GM18505 (cell line): Measurements from ENCODE around the gene TBL1X.
"Not testable (repeated sequence)": the region's sequence is repeated elsewhere in the genome, so short reads cannot be mapped to it uniquely, and the experiment has no call there.

ENCODE experiments used
- ATAC-seq: cut with Tn5 transposase; IDR thresholded peaks from one replicate; pipeline ENCODE4 v1.9.1; 2021; ENCODE audit not compliant: unreplicated experiment
- POLR2A ChIP-seq: IDR thresholded peaks from 4 replicates; pipeline ENCODE4 v1.6.1; 2011; ENCODE audit warnings: borderline replicate concordance; ENCODE audit not compliant: insufficient read depth, insufficient read length; ENCODE audit errors: extremely low read depth

TBL1X gene

DNA sequence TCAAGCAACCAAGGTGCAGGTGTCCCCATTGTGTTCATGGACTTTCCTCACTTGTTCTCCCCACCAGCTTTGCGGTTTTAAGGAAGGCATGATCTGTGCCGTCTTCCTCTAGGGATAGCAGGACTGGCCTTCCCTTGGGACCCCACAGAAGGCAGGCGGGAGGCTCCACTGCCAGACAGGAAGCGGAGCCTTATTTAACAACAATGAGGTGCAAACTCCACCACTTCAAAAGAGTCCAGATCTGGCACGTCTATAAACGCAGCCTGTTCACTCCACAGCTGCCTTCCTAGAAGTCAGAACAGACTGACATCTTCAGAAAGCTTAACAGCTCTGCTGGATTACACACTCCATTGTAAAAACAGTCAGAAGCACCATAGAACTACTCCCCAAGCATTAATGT lies 302.5 kb downstream of the TBL1X start:
- no peak for TF ChIP-seq POLR2A
- ATAC-seq: no peak

DNA sequence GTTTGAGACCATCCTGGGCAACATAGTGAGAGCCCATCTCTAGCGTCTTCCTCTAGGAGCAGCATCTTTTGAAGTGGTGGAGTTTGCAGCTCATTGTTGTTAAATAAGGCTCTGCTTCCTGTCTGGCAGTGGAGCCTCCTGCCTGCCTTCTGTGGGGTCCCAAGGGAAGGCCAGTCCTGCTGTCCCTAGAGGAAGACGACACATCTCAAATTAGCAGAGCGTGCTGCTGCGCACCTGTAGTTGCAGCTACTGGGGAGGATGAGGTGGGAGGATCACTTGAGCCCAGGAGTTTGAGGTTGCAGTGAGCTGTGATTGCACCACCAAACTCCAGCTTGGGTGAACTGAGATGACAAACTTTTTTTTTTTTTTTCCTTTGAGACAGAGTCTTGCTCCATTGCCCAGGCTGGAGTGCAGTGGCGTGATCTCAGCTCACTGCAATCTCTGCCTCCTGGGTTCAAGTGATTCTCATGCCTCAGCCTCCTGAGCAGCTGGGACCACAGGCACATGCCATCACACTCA lies 303.5 kb downstream of the TBL1X start:
- not testable (repeated sequence) for ATAC-seq

DNA sequence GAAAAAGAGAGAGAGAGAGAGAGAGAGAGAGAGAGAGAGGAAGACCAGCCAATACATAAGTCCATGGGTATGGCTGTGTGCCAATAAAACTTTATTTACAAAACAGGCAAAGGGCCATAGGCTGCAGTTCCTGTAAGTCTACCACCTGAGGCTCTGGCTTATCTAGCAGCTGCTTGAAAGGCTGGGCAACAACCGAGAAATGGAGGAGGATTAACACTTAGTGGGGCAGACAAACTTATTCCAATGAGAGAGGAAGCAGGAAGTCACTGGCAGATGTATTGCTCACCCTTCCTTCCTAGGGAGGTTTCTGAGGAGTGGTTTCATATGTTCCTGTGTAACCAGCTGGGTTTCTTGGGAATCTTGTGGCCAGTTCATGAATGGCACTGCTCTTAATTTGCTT lies 305.5 kb downstream of the TBL1X start:
- TF ChIP-seq POLR2A: no peak
- no peak for ATAC-seq

DNA sequence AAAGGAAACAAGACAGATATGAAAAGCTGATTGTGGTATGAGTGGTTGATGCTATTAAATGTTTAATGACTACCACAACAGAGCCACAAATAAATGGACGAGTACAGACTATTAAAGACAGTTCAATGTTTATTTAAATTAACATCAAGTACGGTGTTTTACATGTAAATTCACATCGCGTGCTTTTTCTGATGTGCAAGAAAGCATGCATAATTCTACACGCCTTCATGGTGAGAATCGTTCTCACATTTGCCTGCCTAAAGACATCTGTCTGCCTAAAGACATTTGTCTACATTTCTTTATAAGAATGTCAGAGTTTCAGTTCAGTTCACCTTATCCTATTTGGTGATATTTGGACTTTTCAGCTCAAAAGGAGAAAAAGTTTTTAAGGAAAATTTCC lies 308.1 kb downstream of the TBL1X start:
- TF ChIP-seq POLR2A: no peak
- no peak for ATAC-seq

DNA sequence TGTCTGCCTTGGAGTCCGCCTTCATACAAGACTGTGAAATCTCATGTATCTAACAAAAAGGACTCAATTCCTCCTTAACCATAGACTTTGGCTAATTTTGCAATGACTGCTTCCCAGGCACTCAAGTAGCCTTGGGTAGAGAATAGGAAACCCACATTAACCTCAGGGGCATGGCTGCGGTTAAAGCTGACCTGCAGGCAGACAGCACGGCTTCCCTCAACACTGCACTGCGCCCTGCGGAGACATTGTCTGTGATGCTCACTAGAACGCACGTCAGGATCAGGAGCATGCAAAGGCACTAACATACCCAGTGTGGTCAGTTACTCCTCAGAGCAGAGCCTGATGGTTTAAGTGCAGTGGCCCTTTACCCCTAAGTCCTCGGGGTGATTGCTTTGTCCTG lies 311.1 kb downstream of the TBL1X start:
- ATAC-seq: no peak

DNA sequence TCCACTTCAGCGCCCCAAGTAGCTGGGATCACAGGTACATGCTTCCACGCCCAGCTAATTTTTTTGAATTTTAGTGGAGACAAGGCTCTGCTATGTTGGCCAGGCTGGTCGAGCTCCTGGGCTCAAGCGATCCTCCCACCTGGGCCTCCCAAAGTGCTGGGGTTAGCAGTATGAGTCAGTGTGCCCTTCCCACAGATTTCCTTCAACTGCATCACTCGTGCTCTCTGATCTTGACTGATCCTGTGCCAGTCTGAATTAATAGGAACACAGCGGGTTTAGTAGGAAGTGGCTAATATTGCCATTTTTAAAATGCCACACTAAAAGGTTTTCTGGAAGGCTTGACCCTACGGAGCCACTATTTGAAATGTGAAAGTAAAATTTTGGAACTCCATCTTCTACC lies 317.1 kb downstream of the TBL1X start:
- no peak for ATAC-seq
- no peak for TF ChIP-seq POLR2A

More for the DNA sequence above, 311.1 kb downstream of the TBL1X start:
- TF ChIP-seq POLR2A: no peak

DNA sequence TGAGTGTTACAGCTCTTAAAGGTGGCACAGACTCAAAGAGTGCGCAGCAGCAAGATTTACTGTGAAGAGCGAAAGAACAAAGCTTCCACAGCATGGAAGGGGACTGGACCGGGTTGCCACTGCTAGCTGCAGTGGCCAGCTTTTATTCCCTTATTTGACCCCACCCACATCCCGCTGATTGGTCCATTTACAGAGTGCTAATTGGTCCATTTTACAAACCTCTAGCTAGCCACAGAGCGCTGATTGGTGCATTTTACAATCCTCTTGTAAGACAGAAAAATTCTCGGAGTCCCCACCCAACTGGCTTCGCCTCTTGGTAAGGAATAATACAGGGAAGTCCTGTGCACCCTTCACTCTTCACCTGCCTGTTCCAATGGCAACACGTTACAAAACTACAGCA lies 319.5 kb downstream of the TBL1X start:
- no peak for TF ChIP-seq POLR2A

DNA sequence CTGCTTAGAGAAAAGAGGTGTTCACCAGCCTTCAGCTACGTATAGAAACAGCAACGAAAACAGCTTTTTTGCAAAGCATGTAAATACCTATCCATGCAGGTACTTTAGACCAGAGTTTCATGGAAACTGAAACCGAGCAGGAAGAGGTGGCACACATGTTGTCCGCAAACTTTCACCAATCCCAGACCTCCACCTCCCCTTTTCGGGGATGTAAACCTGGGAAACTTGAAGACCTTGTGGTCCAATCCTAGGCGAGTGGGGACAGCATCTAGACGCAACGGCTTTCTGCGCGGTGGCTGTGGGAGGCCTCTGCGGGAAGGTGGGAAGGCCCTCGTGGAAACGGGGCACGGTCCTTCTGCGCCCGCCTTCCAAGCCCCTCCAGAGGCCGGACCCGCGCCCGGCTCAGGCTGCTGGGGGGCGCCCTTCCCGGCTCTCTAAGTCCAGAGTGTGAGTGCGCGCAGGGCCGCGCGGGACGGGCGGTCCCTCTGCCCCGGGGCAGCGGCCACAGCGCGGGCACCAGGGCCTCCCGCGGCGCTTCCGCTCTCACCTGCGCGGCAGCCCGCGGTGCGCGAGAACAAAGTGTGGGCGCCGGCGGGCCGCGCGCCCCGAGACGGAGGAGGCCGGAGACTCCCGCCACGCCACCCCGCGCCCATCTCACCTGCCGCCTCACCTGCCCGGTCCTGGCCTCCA lies 320.5 kb downstream of the TBL1X start:
- no peak for TF ChIP-seq POLR2A

More for the DNA sequence above, 319.5 kb downstream of the TBL1X start:
- no peak for ATAC-seq

DNA sequence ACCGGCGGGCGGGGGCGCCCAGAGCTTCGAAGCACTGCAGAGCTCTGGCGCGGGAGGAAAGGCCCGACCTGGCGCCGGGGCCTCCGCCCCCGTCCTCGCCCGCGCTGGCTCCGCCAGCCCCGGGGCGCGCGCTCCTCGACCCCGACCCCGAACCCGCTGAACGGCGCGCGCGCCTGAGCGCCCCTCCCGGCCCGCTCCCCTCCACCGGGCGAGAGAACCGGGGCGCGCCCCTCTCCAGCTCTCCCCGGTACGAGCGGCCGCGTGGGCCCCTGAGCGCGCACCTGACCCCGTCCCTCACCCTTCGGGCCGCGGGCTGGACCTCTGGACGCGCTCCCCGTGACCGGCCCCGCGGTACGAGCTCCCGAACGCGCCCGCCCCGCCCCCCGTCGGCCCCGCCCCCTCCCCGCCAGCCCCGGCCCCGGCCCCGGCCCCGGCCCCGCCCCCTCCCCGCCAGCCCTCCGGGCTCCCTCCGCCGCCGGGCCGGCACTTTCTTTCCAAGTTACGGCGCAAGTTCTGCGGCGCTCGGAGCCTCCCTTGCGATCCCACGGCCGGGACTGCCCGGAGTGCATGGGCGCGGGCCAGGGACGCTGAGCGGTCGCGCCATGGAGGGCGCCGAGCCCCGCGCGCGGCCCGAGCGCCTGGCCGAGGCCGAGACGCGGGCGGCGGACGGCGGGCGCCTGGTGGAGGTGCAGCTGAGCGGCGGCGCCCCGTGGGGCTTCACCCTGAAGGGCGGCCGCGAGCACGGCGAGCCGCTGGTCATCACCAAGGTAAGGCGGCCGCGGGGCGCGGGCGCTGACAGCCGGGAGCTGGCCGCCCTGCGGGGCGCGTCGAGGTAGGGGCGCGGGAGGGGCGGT lies 321.3 kb downstream of the TBL1X start, which contains the start of gene SHROOM2:
Gene SHROOM2 (plus strand): TSS at position 486 of the 854 bp plus-strand sequence. CDS start 117 bp downstream, at position 603.
- ATAC-seq: no peak
- TF ChIP-seq POLR2A: no peak

More for the DNA sequence above, 320.5 kb downstream of the TBL1X start:
- ATAC-seq: no peak

DNA sequence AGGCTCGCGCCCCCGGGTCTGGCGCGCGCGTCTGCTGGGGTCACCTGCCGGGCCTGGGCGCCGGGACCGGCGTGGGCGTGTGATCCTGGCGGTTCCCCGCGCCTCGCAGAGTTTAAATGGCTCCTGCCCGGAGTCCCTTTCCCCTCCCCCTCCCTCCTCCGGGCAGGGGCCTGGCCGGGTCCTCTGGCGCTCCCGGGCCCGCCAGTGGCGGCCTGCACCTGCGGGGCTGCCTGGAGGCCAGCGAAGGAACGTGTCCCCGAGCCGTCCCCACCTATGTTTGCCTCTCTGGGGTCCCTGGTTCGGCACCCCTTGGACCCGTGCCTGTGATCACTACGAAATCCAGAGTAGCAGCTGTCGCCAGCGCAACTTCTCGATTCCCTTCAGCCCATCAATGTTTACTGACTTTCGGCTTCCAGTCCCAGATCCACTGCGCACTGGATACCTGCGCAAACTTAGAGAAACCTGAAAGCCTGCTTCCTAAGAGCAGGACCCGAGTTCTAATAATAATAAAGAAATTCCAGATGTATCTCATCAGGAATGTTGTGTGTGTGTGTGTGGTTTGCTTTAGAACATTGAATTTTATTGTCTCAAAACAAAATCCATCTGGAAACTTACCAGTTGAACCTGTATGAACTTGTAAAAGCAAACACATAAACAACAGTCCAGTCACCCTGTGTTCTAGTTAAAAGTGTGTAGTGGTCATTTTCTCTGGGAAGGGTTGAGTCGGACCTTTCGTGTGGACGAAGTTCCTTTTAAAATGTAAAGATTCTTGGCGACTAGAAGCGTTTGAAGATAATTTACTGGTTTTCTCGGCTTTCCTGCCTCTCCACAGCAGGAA lies 322.2 kb downstream of the TBL1X start:
- TF ChIP-seq POLR2A: no peak
- ATAC-seq: no peak

DNA sequence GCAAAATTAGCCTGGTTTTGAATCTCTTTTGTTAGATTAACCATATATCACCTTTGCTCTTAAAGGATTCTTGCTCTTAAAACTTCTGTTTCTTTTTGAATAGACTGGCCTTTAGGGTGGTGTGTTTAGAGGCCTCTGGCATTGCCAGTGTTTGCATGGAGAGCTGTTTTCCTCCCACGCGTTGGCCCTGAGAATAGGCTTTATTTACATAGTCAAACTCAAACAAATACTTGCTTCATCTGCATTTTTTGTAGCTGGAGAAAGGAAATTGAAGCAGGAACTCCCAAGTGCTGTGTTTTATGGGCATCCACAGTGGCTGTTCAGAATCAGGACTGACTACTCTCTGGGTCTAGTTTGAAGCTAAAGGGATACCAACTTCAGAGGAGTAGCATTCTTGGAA lies 324.1 kb downstream of the TBL1X start:
- TF ChIP-seq POLR2A: no peak
- no peak for ATAC-seq

DNA sequence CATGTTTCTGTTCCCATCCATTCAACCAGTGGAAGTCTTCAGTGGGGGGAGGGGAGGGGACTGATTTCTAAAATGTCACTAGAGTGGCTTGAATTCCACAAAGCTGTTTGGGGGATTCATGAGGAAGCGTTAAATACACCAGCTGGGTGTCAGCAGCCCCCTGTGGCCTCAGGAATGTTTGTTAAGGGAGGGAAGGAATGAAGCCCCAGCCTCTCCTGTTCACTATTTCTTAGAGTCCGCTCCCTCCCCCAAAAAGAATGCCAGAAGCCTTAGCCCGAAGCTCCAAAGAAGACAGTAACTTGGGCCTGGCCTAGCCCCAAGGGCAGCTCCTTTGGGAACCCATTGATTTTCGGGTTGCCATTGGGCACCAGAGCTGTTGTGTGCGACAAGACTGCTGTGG lies 324.7 kb downstream of the TBL1X start:
- ATAC-seq: no peak
- TF ChIP-seq POLR2A: no peak
